NB4 (cell line): ENCODE results near the gene CACNA1A.

Experiments used
- DNase-seq: peaks from one replicate; pipeline ENCODE4 v3.0.0; 2010; ENCODE audit warnings: low read depth
- H3K4me3 ChIP-seq: one replicate; pipeline ENCODE4 v1.5.1; 2011; ENCODE audit warnings: mild to moderate bottlenecking, low read depth, low read length, moderate library complexity
- MYC ChIP-seq: IDR thresholded peaks from 2 replicates; pipeline ENCODE4 v1.6.1; 2011; ENCODE audit warnings: low read depth, low read length
- POLR2A ChIP-seq: IDR thresholded peaks from 2 replicates; pipeline ENCODE4 v1.6.1; 2011; ENCODE audit warnings: mild to moderate bottlenecking; ENCODE audit not compliant: insufficient read length; ENCODE audit errors: extremely low read depth
- TF ChIP-seq, protein P1 (sequence below): IDR thresholded peaks from 2 replicates; pipeline ENCODE4 v1.6.1; 2011; ENCODE audit warnings: low read depth, low read length
- TF ChIP-seq, protein P2 (sequence below): IDR thresholded peaks from one replicate; pipeline ENCODE4 v1.5.1; 2012; ENCODE audit warnings: low read depth, low read length

CACNA1A gene

DNA sequence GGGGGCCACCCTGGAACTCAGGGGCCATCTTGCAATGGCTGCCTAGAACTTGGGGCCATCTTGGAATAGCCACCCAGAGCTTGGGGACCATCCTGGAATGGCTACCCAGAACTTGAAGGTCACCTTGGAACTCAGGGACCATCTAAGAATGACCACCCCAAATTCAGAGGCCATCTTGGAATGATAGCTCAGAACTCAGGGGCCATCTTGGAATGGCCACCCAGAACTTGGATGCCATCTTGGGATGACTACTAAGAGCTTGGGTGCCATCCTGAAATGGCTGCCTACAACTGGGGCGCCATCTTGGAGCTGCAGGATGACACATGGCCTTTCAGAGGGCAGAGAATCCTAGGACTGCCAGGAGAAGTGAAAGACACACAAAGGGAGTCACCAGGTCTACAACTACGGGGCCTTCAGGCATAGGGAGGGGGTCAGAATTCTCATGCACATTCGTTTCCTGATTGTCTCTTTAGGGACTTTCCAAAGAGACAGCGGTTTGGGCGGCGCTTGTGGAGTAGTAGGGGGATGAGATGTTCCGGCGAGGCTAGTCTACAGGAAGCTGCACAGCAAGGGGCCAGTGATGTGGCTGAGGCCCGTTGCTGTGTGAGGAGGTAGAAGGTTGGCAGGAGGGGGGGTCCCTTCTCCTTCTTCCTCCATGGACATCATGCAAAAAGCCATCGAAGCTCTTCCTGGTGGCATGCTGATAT lies 231.1 kb downstream of the CACNA1A start:
- TF ChIP-seq, protein P1, sequence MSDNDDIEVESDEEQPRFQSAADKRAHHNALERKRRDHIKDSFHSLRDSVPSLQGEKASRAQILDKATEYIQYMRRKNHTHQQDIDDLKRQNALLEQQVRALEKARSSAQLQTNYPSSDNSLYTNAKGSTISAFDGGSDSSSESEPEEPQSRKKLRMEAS: peak; percentile 77
- TF ChIP-seq, protein P2, sequence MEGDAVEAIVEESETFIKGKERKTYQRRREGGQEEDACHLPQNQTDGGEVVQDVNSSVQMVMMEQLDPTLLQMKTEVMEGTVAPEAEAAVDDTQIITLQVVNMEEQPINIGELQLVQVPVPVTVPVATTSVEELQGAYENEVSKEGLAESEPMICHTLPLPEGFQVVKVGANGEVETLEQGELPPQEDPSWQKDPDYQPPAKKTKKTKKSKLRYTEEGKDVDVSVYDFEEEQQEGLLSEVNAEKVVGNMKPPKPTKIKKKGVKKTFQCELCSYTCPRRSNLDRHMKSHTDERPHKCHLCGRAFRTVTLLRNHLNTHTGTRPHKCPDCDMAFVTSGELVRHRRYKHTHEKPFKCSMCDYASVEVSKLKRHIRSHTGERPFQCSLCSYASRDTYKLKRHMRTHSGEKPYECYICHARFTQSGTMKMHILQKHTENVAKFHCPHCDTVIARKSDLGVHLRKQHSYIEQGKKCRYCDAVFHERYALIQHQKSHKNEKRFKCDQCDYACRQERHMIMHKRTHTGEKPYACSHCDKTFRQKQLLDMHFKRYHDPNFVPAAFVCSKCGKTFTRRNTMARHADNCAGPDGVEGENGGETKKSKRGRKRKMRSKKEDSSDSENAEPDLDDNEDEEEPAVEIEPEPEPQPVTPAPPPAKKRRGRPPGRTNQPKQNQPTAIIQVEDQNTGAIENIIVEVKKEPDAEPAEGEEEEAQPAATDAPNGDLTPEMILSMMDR: no peak
- TF ChIP-seq POLR2A: peak; percentile 44
- peak; percentile 78 for TF ChIP-seq MYC
- H3K4me3 ChIP-seq: no peak overlapping the region

DNA sequence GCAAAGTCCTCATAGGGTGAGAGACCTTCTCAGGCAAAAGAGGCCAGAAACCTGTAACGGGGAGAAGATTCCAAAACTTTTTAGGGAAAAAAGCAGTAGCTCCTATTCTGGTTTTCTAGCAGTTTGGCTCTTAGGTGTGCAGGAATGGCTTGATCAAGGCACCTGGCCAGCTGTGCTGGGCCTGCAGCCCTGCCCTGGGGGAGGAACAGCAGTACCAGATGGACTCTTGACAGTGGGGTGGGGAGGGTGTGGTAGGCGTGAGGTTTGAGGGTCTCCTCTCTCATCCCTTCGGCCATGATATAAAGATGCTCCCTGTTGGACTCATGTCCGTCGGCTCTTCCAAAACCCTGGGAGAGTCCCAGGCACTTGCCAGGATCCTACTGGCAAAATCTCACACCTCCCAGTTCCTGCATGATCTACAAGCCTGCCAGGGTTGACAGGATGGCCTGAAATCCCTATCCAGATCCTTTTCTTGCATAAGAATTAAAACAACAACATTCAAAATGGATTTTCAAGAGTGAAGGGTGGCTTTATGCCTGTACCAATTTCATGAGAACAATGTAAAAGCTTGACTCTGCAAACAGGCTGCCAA lies 235.7 kb downstream of the CACNA1A start:
- no peak for DNase-seq

More for the DNA sequence above, 231.1 kb downstream of the CACNA1A start:
- DNase-seq: peak; percentile 83

DNA sequence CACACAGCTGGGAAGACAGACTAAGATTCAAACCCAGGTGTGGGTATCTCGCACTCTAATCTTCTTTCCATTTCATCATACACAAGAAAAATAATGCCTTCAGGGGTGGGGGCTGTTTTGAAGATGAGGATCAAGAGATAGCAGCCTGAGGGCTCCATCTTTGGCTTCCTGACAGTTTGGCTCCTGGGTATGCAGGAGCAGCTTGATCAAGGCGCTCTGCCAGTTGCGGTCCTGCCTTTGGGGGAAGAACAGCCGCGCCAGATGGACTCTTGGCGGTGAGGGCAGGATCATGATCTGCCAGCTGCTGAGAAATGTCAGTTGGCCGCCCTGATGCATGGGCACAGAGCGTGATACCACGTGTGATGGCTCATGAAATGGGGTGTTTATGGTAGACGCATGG lies 236.9 kb downstream of the CACNA1A start:
- DNase-seq: no peak
- H3K4me3 ChIP-seq: no peak overlapping the region
- TF ChIP-seq, protein P2: no peak
- no peak for TF ChIP-seq POLR2A
- TF ChIP-seq, protein P1: no peak
- TF ChIP-seq MYC: no peak

More for the DNA sequence above, 235.7 kb downstream of the CACNA1A start:
- TF ChIP-seq MYC: no peak
- H3K4me3 ChIP-seq: no peak overlapping the region

DNA sequence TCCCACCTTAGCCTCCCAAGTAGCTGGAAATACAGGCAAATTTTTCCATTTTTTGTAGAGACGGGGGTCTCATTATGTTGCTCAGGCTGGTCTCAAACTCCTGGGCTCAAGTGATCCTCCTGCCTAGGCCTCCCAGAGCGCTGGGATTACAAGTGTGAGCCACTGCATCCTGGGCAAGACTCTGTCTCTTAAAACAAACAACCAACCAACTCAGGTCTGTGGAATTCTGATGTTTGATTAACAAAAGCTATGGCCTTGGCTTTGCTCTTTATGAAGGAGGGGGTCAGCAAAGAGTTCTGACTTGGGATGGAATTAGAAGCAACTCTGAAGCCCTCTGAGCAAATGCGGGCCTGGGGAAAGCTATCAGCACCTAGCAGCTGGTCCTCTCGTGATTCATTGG lies 238.4 kb downstream of the CACNA1A start:
- TF ChIP-seq, protein P1: no peak
- TF ChIP-seq, protein P2: no peak
- TF ChIP-seq MYC: no peak
- no peak for DNase-seq
- H3K4me3 ChIP-seq: no peak overlapping the region

DNA sequence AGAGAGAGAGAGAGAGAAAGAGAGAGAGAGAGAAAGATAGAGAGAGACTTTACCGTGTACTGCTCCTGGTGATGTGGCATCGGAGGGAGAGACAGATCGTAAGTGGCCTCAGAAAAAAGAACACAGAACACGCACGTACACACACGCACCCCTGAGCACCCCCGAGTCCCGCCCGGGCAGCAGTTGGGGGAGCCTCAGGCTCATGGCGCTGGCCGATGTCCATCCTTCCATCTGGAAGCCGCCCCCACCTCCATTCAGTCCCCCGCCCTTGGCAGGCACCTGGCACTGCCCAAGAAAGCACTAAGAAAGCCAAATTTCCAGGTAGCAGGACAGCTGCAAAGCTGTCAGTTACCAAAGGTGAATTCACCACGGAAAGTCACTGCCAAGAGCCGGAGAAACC lies 239.1 kb downstream of the CACNA1A start:
- DNase-seq: no peak
- TF ChIP-seq MYC (no peak), POLR2A (no peak)
- TF ChIP-seq, protein P1: no peak
- TF ChIP-seq, protein P2: no peak
- no peak overlapping the region for H3K4me3 ChIP-seq

DNA sequence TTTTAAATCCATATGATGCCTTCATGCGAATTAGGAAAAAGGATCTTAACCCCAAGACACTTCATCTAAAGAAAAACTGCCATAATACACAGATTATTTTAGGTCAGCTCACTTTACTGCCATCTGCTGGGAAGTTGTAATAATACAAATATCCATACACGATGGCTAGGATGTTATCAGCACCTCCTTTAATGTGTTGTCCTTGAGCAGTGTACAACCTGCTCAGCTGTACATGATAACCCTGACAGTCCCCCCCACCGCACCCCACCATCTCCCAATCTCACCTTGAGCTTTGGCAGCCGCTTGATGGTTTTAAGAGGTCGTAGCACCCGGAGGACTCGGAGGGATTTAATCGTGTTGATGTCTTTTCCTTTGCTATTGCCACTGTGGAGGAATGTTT lies 243.8 kb downstream of the CACNA1A start:
- peak; percentile 63 for DNase-seq
- TF ChIP-seq, protein P2: peak; percentile 33
- TF ChIP-seq POLR2A: no peak
- no peak overlapping the region for H3K4me3 ChIP-seq
